ENCODE measurements around the gene FAM170B.

Gene FAM170B

DNA sequence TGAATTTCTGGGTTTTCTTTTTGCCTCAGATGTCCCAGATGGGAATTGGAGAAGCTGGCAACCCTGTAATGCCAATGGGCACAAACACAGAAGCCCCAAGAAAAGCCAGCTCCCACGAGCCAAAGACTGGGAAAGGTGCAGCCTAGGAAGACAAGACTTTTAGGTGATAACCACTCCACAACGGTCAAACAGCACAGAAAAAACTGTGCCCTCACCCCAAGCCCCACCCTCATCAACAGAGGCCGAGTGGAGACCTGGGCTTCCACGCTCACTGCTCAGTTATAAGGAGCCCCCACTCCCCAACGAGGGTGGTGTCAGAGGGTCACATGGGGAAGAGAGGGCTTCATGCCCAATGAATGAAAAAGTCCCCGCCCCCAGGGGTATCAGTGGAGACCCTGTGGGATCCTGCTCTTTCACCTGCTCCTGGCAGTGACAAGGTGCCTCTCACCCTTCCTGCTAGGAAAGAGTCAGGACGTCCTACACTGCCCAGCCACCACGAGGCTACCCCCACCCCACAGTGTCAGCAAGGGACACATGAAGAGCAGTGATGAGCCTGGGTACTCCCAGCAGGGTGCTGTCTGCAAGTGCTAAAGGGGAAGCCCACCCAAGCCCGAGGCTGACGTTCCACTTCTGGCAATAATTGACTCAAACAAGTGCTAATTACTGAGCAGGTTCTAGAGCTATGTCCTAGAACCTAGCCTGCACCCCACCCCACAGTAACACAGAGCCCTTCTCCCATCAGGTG is 46.0 kb upstream of the FAM170B start:
- no peak for ATAC-seq
- TF ChIP-seq GLIS3 (CRISPR knock-in tag; IDR thresholded peaks at IDR 0.05) (no peak), SNAI2 (CRISPR knock-in tag; IDR thresholded peaks at IDR 0.05) (no peak), CSDC2 (CRISPR knock-in tag; IDR thresholded peaks at IDR 0.05) (no peak), ISL1 (CRISPR knock-in tag; IDR thresholded peaks at IDR 0.05) (no peak), ZFP30 (CRISPR knock-in tag; IDR thresholded peaks at IDR 0.05) (no peak), OSR1 (CRISPR knock-in tag; IDR thresholded peaks at IDR 0.05) (no peak), PPARA (CRISPR knock-in tag; IDR thresholded peaks at IDR 0.05; ENCODE audit: borderline replicate concordance) (no peak), ARNTL (CRISPR knock-in tag; IDR thresholded peaks at IDR 0.05; ENCODE audit: borderline replicate concordance, low read depth) (no peak)
- TF ChIP-seq, protein P1, sequence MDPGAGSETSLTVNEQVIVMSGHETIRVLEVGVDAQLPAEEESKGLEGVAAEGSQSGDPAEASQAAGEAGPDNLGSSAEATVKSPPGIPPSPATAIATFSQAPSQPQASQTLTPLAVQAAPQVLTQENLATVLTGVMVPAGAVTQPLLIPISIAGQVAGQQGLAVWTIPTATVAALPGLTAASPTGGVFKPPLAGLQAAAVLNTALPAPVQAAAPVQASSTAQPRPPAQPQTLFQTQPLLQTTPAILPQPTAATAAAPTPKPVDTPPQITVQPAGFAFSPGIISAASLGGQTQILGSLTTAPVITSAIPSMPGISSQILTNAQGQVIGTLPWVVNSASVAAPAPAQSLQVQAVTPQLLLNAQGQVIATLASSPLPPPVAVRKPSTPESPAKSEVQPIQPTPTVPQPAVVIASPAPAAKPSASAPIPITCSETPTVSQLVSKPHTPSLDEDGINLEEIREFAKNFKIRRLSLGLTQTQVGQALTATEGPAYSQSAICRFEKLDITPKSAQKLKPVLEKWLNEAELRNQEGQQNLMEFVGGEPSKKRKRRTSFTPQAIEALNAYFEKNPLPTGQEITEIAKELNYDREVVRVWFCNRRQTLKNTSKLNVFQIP (CRISPR knock-in tag; IDR thresholded peaks at IDR 0.05; ENCODE audit: borderline replicate concordance, low read depth), result no peak
- TF ChIP-seq, protein P2, sequence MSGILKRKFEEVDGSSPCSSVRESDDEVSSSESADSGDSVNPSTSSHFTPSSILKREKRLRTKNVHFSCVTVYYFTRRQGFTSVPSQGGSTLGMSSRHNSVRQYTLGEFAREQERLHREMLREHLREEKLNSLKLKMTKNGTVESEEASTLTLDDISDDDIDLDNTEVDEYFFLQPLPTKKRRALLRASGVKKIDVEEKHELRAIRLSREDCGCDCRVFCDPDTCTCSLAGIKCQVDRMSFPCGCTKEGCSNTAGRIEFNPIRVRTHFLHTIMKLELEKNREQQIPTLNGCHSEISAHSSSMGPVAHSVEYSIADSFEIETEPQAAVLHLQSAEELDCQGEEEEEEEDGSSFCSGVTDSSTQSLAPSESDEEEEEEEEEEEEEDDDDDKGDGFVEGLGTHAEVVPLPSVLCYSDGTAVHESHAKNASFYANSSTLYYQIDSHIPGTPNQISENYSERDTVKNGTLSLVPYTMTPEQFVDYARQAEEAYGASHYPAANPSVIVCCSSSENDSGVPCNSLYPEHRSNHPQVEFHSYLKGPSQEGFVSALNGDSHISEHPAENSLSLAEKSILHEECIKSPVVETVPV (CRISPR knock-in tag; IDR thresholded peaks at IDR 0.05), result no peak

DNA sequence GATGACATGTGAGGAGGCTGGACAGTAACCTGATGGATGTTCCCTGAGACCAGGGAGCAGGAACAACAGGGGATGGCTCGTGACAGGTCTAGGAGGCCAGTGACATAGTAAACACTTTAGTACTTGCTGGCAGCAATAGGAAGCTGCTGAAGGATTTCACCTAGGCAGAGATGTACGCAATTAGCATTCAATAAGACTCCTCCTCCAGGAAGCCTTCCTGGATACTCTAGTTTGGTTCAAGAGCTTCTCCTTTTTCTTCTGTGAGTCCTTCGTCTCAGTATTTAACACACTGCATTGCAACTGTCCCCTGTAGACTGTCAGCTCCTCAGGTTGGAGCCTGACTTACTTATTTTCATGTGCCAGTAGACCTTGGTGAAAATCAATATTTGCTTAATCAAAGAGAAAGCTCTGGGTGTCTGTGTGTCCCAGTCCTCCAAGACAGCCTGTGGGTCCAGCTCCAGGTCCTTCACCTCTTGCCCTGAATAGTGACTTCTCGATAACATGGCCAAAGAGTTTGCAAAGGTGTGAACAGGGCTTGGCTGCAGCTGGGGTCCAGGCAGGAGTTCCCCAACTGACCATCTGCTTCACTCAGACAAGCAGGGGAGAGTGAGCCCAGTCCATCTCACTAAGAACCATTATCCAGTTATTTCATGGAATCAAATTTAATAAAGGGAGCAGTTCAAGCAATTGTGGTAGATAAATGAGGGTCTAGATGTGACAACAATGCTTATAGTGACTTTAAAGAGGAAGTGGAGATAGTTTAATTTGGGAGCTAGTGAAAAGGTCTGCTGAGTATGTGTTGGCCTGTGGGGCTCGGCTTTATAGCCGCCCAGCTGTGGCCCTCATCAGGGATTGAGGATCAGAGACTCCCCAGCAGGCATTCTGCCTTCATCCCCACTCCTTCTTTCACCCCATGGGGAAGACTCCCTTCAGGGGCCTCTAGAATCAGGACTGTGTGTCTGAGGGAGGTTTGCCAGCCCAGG is 45.0 kb upstream of the FAM170B start:
- no peak for TF ChIP-seq ZNF70 (CRISPR knock-in tag; IDR thresholded peaks at IDR 0.05)
- no peak for TF ChIP-seq PPARA (CRISPR knock-in tag; IDR thresholded peaks at IDR 0.05; ENCODE audit: borderline replicate concordance)
- no peak for TF ChIP-seq ARNTL (CRISPR knock-in tag; IDR thresholded peaks at IDR 0.05; ENCODE audit: borderline replicate concordance, low read depth)
- no peak for TF ChIP-seq ISL1 (CRISPR knock-in tag; IDR thresholded peaks at IDR 0.05)
- TF ChIP-seq GLIS3 (CRISPR knock-in tag; IDR thresholded peaks at IDR 0.05), result no peak
- no peak for TF ChIP-seq CSDC2 (CRISPR knock-in tag; IDR thresholded peaks at IDR 0.05)
- TF ChIP-seq, protein P3, sequence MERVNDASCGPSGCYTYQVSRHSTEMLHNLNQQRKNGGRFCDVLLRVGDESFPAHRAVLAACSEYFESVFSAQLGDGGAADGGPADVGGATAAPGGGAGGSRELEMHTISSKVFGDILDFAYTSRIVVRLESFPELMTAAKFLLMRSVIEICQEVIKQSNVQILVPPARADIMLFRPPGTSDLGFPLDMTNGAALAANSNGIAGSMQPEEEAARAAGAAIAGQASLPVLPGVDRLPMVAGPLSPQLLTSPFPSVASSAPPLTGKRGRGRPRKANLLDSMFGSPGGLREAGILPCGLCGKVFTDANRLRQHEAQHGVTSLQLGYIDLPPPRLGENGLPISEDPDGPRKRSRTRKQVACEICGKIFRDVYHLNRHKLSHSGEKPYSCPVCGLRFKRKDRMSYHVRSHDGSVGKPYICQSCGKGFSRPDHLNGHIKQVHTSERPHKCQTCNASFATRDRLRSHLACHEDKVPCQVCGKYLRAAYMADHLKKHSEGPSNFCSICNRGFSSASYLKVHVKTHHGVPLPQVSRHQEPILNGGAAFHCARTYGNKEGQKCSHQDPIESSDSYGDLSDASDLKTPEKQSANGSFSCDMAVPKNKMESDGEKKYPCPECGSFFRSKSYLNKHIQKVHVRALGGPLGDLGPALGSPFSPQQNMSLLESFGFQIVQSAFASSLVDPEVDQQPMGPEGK (CRISPR knock-in tag; IDR thresholded peaks at IDR 0.05; ENCODE audit: borderline replicate concordance), result no peak
- no peak for TF ChIP-seq ESRRG (CRISPR knock-in tag; IDR thresholded peaks at IDR 0.05)
- TF ChIP-seq SNAI2 (CRISPR knock-in tag; IDR thresholded peaks at IDR 0.05), result no peak
- no peak for TF ChIP-seq ZFP30 (CRISPR knock-in tag; IDR thresholded peaks at IDR 0.05)
- no peak for TF ChIP-seq RARB (CRISPR knock-in tag; IDR thresholded peaks at IDR 0.05)
- TF ChIP-seq, protein P4, sequence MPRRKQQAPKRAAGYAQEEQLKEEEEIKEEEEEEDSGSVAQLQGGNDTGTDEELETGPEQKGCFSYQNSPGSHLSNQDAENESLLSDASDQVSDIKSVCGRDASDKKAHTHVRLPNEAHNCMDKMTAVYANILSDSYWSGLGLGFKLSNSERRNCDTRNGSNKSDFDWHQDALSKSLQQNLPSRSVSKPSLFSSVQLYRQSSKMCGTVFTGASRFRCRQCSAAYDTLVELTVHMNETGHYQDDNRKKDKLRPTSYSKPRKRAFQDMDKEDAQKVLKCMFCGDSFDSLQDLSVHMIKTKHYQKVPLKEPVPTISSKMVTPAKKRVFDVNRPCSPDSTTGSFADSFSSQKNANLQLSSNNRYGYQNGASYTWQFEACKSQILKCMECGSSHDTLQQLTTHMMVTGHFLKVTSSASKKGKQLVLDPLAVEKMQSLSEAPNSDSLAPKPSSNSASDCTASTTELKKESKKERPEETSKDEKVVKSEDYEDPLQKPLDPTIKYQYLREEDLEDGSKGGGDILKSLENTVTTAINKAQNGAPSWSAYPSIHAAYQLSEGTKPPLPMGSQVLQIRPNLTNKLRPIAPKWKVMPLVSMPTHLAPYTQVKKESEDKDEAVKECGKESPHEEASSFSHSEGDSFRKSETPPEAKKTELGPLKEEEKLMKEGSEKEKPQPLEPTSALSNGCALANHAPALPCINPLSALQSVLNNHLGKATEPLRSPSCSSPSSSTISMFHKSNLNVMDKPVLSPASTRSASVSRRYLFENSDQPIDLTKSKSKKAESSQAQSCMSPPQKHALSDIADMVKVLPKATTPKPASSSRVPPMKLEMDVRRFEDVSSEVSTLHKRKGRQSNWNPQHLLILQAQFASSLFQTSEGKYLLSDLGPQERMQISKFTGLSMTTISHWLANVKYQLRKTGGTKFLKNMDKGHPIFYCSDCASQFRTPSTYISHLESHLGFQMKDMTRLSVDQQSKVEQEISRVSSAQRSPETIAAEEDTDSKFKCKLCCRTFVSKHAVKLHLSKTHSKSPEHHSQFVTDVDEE (CRISPR knock-in tag; IDR thresholded peaks at IDR 0.05), result no peak
- no peak for TF ChIP-seq OSR1 (CRISPR knock-in tag; IDR thresholded peaks at IDR 0.05)
- TF ChIP-seq TCF4 (CRISPR knock-in tag; IDR thresholded peaks at IDR 0.05; ENCODE audit: borderline replicate concordance), result no peak
- TF ChIP-seq, protein P1 (CRISPR knock-in tag; IDR thresholded peaks at IDR 0.05; ENCODE audit: borderline replicate concordance, low read depth), result no peak
- TF ChIP-seq ZNF565 (CRISPR knock-in tag; conservative IDR thresholded peaks at IDR 0.05; ENCODE audit: low read depth), result no peak
- no peak for TF ChIP-seq TOX (CRISPR knock-in tag; IDR thresholded peaks at IDR 0.05; ENCODE audit: borderline replicate concordance)
- no peak for TF ChIP-seq ZC3H10 (CRISPR knock-in tag; IDR thresholded peaks at IDR 0.05)
- no peak for ATAC-seq

All from SK-N-SH treated with all-trans-retinoic acid at 6 μM for 48 hours (cell line).